Endodermal cell (in vitro differentiated cells): ENCODE data around the gene SMYD3. TPM values are rescaled to one million over a fixed set of nuclear protein-coding genes. Genes with fewer than 3 reads are reported as not detected.

Experiments
- DNase-seq: peaks from one replicate; pipeline ENCODE4 v3.0.0-alpha.2; 2017
- H3K27ac ChIP-seq: 2 replicates; pipeline ENCODE4 v1.5.1; 2013; ENCODE audit warnings: mild to moderate bottlenecking, low read depth, low read length, moderate library complexity
- H3K27me3 ChIP-seq: 2 replicates; pipeline ENCODE4 v1.6.1; 2013; ENCODE audit warnings: mild to moderate bottlenecking, low read length, moderate library complexity; ENCODE audit not compliant: insufficient read depth, control insufficient read depth, poor library complexity, severe bottlenecking
- H3K36me3 ChIP-seq: 2 replicates; pipeline ENCODE4 v1.7.0; 2013; ENCODE audit warnings: mild to moderate bottlenecking, low read length, moderate library complexity; ENCODE audit not compliant: control insufficient read depth, insufficient read depth
- H3K4me1 ChIP-seq: one replicate; pipeline ENCODE4 v1.7.0; 2013; ENCODE audit warnings: low read length; ENCODE audit not compliant: control insufficient read depth, insufficient read depth
- H3K4me3 ChIP-seq: 2 replicates; pipeline ENCODE4 v1.5.1; 2013; ENCODE audit warnings: mild to moderate bottlenecking, low read length, moderate library complexity
- H3K9ac ChIP-seq: 2 replicates; pipeline ENCODE4 v1.6.1; 2013; ENCODE audit warnings: mild to moderate bottlenecking, low read length, moderate library complexity; ENCODE audit not compliant: poor library complexity, severe bottlenecking; ENCODE audit errors: extremely low read depth
- H3K9me3 ChIP-seq: 2 replicates; pipeline ENCODE4 v1.6.1; 2013; ENCODE audit warnings: mild to moderate bottlenecking, low read length, moderate library complexity; ENCODE audit not compliant: control insufficient read depth
- H3K27ac Mint-ChIP-seq: 2 replicates; pipeline ENCODE4 v1.8.0; 2020; ENCODE audit warnings: mixed read lengths
- H3K27me3 Mint-ChIP-seq: 2 replicates; pipeline ENCODE4 v1.8.0; 2021; ENCODE audit warnings: mild to moderate bottlenecking, mixed read lengths; ENCODE audit not compliant: insufficient read depth
- H3K36me3 Mint-ChIP-seq: 2 replicates; pipeline ENCODE4 v1.8.0; 2020; ENCODE audit warnings: low read depth, mixed read lengths
- H3K4me1 Mint-ChIP-seq: 2 replicates; pipeline ENCODE4 v1.8.0; 2020; ENCODE audit warnings: mixed read lengths
- H3K4me3 Mint-ChIP-seq: 2 replicates; pipeline ENCODE4 v1.8.0; 2020; ENCODE audit warnings: mild to moderate bottlenecking, moderate library complexity, mixed read lengths
- H3K9me3 Mint-ChIP-seq: 2 replicates; pipeline ENCODE4 v1.8.0; 2020; ENCODE audit warnings: mild to moderate bottlenecking, mixed read lengths
- CTCF ChIP-seq: fragments of 200-600 bp; sonication (generic); conservative IDR thresholded peaks from 2 replicates; pipeline ENCODE4 v1.5.0; 2021; ENCODE audit warnings: antibody characterized with exemption, mild to moderate bottlenecking
- WGBS, 2 experiments: methylation state at CpG; one replicate each; pipeline versions ENCODE4 v1.1.5 to v1.1.7; 2013; ENCODE audit warnings: missing lambda C conversion rate in 2 of 2, mixed read lengths in 1 of 2; ENCODE audit not compliant: insufficient coverage in 1 of 2, insufficient read length in 1 of 2; 5-methylcytosine and 5-hydroxymethylcytosine counted together
- total RNA-seq, 2 donors: library from RNA; stranded (reverse); fragmentation: NEBNext Ultra II Directional in 1 of 2; extraction: Animal tissue kit (Norgen Biotek cat#: 25700) in 1 of 2; gene quantifications; 2 replicates in 1 of 2; 3 replicates in 1 of 2; pipeline ENCODE4 v1.2.1, GENCODE V29; 2021

SMYD3 gene
- total RNA-seq, 2 donors from 2014 or later = 32.3 to 45.8 TPM

DNA sequence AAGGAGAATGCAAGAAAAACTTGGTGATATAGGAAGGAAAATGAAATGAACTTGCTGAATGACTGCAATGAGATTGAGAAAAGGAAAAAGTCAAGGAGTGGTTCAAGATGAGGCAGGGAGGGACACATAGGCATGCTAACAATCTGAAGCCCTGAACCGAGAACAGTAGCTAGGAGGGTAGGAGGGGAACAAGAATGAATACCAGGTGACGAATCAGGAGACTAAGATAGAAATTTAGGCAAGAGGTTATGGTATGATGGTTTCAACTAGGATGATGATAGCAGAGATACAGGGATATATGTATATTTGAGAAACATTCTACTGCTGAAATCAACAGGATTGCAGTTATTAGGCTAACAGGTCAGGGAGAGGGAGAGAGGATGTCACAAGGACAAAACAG is 44.1 kb downstream of the SMYD3 start:
- no peaks in the 10 kb centered on the region for H3K9me3 ChIP-seq
- H3K27me3 Mint-ChIP-seq = no peaks in the 10 kb centered on the region
- no peaks in the 10 kb centered on the region for H3K4me1 ChIP-seq
- no peaks in the 10 kb centered on the region for H3K27me3 ChIP-seq
- no peak overlapping the region for H3K9ac ChIP-seq
- no peak overlapping the region for H3K27ac ChIP-seq
- no peak overlapping the region for H3K4me3 ChIP-seq
- H3K9me3 Mint-ChIP-seq = no peaks in the 10 kb centered on the region
- H3K36me3 Mint-ChIP-seq = peaks cover 3% of the 10 kb centered on the region
- no peak for TF ChIP-seq CTCF
- WGBS, 2 experiments = 90 to 94% methylated on average over 2 of the region's 2 CpGs
- no peak overlapping the region for H3K27ac Mint-ChIP-seq
- H3K4me3 Mint-ChIP-seq = no peak overlapping the region
- H3K4me1 Mint-ChIP-seq = no peaks in the 10 kb centered on the region
- no peaks in the 10 kb centered on the region for H3K36me3 ChIP-seq
- no peak for DNase-seq

DNA sequence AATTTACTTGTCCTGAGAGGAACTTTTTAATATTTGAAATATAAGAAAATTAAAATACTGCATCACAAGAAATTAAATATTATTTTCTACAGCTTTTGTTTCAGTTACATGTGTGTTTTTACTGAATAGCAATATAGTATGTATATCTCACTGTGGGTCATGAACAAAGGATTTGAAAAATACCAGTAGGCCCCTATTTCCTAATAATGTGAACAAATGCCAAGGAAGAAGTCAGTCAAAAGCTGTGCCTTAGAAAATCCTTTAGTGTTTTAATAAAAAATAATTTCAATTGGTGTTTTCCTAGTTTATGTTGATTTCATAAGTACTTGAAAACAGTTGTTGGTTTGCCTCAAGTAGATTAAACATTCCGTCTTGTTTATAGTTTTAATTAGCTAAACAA is 46.7 kb downstream of the SMYD3 start:
- H3K9ac ChIP-seq = no peak overlapping the region
- H3K27ac Mint-ChIP-seq = no peak overlapping the region
- H3K4me1 ChIP-seq = no peaks in the 10 kb centered on the region
- WGBS, 2 experiments = 94 to 100% methylated on average over 1 of the region's 1 CpG
- no peak overlapping the region for H3K4me3 Mint-ChIP-seq
- H3K27ac ChIP-seq = no peak overlapping the region
- no peaks in the 10 kb centered on the region for H3K36me3 ChIP-seq
- no peak for TF ChIP-seq CTCF
- H3K9me3 Mint-ChIP-seq = no peaks in the 10 kb centered on the region
- no peak overlapping the region for H3K4me3 ChIP-seq
- no peaks in the 10 kb centered on the region for H3K27me3 ChIP-seq
- DNase-seq = no peak
- no peaks in the 10 kb centered on the region for H3K4me1 Mint-ChIP-seq
- H3K36me3 Mint-ChIP-seq = peaks cover 3% of the 10 kb centered on the region
- H3K27me3 Mint-ChIP-seq = no peaks in the 10 kb centered on the region
- H3K9me3 ChIP-seq = no peaks in the 10 kb centered on the region

DNA sequence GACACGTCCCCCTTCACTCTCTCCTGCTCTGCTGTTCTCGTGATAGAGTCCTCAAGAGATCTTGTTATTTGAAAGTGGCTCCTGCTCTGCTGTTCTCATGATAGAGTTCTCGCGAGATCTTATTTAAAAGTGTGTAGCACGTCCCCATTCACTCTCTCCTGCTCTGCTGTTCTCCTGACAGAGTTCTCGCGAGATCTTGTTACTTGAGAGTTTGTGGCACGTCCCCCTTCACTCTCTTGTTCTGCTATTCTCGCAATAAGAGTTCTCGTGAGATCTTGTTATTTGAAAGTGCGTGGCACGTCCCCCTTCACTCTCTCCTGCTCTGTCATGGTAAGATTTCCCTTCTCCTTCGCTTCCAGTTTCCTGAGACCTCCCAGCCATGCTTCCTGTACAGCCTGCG is 47.9 kb downstream of the SMYD3 start:
- Histone ChIP-seq H3K4me3 (no peak overlapping the region), H3K27ac (no peak overlapping the region), H3K36me3 (no peaks in the 10 kb centered on the region), H3K9ac (no peak overlapping the region), H3K9me3 (no peaks in the 10 kb centered on the region), H3K27me3 (no peaks in the 10 kb centered on the region), H3K4me1 (no peaks in the 10 kb centered on the region)
- H3K27me3 Mint-ChIP-seq = no peaks in the 10 kb centered on the region
- H3K4me1 Mint-ChIP-seq = no peaks in the 10 kb centered on the region
- H3K4me3 Mint-ChIP-seq = no peak overlapping the region
- 85 to 87% methylated on average over 14 of the region's 14 CpGs for WGBS, 2 experiments
- no peak for DNase-seq
- no peak for TF ChIP-seq CTCF
- H3K27ac Mint-ChIP-seq = no peak overlapping the region
- H3K9me3 Mint-ChIP-seq = no peaks in the 10 kb centered on the region
- H3K36me3 Mint-ChIP-seq = peaks cover 3% of the 10 kb centered on the region
